ENCODE results near the gene CELF1.
"Not testable (repeated sequence)": the region's sequence is repeated elsewhere in the genome, so short reads cannot be mapped to it uniquely, and the experiment has no call there.

DNA sequence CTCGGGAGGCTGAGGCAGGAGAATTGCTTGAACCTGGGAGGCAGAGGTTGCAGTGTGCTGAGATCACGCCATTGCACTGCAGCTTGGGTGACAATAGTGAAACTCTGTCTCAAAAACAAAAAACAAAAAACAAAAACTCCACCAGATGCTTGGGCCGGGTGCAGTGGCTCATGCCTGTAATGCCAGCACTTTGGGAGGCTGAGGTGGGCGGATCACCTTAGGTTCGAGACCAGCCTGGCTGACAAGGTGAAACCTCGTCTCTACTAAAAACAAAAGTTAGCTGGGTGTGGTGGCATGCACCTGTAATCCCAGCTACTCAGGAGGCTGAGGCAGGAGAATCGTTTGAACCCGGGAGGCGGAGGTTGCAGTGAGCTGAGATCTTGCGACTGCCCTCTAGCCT, 11.4 kb upstream of the CELF1 start:
- TF ChIP-seq, protein P1, sequence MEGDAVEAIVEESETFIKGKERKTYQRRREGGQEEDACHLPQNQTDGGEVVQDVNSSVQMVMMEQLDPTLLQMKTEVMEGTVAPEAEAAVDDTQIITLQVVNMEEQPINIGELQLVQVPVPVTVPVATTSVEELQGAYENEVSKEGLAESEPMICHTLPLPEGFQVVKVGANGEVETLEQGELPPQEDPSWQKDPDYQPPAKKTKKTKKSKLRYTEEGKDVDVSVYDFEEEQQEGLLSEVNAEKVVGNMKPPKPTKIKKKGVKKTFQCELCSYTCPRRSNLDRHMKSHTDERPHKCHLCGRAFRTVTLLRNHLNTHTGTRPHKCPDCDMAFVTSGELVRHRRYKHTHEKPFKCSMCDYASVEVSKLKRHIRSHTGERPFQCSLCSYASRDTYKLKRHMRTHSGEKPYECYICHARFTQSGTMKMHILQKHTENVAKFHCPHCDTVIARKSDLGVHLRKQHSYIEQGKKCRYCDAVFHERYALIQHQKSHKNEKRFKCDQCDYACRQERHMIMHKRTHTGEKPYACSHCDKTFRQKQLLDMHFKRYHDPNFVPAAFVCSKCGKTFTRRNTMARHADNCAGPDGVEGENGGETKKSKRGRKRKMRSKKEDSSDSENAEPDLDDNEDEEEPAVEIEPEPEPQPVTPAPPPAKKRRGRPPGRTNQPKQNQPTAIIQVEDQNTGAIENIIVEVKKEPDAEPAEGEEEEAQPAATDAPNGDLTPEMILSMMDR (conservative IDR thresholded peaks at IDR 0.05): not testable (repeated sequence)
- not testable (repeated sequence) for TF ChIP-seq ZFX (IDR thresholded peaks at IDR 0.05)

All from C4-2B (cell line).